ENCODE results near the gene TIMP2.

The TIMP2 gene

DNA sequence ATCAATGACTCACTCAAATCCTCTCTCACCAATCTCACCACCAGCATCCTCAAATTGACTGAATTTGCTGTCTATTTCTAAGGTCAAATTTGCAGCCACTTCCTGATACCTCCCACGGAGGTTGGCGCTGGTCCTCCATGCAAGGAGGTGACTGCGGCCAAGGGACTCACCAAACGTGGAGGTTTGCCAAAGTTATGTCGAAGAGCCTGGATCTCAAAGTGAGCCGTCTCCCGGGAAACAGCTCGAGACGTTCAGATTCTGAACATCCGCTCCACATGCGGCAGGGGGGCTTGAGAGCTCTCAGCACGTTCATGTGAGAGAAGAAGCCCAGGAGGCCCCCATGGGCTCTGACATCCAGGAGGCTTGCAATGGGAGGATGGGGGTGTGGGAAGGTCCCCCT lies 31.9 kb upstream of the TIMP2 start:
- Histone ChIP-seq H3K9me3 (ENCODE audit: control insufficient read depth, low read length) (no peaks in the 10 kb centered on the region), H3K4me1 (ENCODE audit: control insufficient read depth, insufficient read depth, low read length, poor library complexity, severe bottlenecking) (no peaks in the 10 kb centered on the region)

GRCh38 chr17:78956254-78956653 lies 31.1 kb upstream of the TIMP2 start:
- no peaks in the 10 kb centered on the region for H3K27me3 ChIP-seq (replicated peaks; ENCODE audit: control insufficient read depth, insufficient read depth, low read length, poor library complexity, severe bottlenecking)
- no peak overlapping the region for H3K27ac ChIP-seq (ENCODE audit: insufficient read depth, low read length, poor library complexity, severe bottlenecking)
- no peaks in the 10 kb centered on the region for H3K9me3 ChIP-seq (ENCODE audit: control insufficient read depth, low read length)
- DNase-seq, result no peak
- no peaks in the 10 kb centered on the region for H3K36me3 ChIP-seq (ENCODE audit: control insufficient read depth, insufficient read depth, low read length)
- no peaks in the 10 kb centered on the region for H3K4me1 ChIP-seq (ENCODE audit: control insufficient read depth, insufficient read depth, low read length, poor library complexity, severe bottlenecking)
- no peak overlapping the region for H3K4me3 ChIP-seq (ENCODE audit: insufficient read depth, low read depth, low read length, poor library complexity, severe bottlenecking)

More for the DNA sequence above, 31.9 kb upstream of the TIMP2 start:
- H3K36me3 ChIP-seq (ENCODE audit: control insufficient read depth, insufficient read depth, low read length), result no peaks in the 10 kb centered on the region
- H3K4me3 ChIP-seq (ENCODE audit: insufficient read depth, low read depth, low read length, poor library complexity, severe bottlenecking), result no peak overlapping the region
- DNase-seq, result no peak
- H3K27me3 ChIP-seq (replicated peaks; ENCODE audit: control insufficient read depth, insufficient read depth, low read length, poor library complexity, severe bottlenecking), result no peaks in the 10 kb centered on the region
- H3K27ac ChIP-seq (ENCODE audit: insufficient read depth, low read length, poor library complexity, severe bottlenecking), result no peak overlapping the region

DNA sequence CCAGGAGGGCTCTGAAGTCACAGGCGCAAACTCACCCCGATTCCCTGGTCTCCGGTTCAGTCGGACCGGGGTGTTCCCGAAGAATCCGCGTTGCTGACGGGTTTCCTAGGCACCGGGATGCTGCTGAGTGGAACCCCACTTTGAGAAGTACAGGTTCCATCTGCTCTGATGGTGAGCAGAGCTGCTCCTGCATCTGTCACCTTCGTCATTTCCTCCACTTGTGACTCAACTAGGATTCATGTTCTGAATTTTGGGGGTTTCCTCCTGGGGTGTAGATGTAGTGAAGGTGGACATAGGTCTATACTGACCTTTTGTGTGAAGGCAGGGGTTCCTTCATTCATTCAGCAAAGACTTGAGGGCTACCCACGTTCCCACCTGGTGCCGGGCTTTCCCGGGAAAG lies 29.5 kb upstream of the TIMP2 start:
- H3K4me3 ChIP-seq (ENCODE audit: insufficient read depth, low read depth, low read length, poor library complexity, severe bottlenecking), result no peak overlapping the region
- H3K36me3 ChIP-seq (ENCODE audit: control insufficient read depth, insufficient read depth, low read length), result no peaks in the 10 kb centered on the region
- no peaks in the 10 kb centered on the region for H3K4me1 ChIP-seq (ENCODE audit: control insufficient read depth, insufficient read depth, low read length, poor library complexity, severe bottlenecking)
- H3K27me3 ChIP-seq (replicated peaks; ENCODE audit: control insufficient read depth, insufficient read depth, low read length, poor library complexity, severe bottlenecking), result no peaks in the 10 kb centered on the region
- DNase-seq, result no peak
- peaks cover 5% of the 10 kb centered on the region for H3K9me3 ChIP-seq (ENCODE audit: control insufficient read depth, low read length)
- H3K27ac ChIP-seq (ENCODE audit: insufficient read depth, low read length, poor library complexity, severe bottlenecking), result no peak overlapping the region

DNA sequence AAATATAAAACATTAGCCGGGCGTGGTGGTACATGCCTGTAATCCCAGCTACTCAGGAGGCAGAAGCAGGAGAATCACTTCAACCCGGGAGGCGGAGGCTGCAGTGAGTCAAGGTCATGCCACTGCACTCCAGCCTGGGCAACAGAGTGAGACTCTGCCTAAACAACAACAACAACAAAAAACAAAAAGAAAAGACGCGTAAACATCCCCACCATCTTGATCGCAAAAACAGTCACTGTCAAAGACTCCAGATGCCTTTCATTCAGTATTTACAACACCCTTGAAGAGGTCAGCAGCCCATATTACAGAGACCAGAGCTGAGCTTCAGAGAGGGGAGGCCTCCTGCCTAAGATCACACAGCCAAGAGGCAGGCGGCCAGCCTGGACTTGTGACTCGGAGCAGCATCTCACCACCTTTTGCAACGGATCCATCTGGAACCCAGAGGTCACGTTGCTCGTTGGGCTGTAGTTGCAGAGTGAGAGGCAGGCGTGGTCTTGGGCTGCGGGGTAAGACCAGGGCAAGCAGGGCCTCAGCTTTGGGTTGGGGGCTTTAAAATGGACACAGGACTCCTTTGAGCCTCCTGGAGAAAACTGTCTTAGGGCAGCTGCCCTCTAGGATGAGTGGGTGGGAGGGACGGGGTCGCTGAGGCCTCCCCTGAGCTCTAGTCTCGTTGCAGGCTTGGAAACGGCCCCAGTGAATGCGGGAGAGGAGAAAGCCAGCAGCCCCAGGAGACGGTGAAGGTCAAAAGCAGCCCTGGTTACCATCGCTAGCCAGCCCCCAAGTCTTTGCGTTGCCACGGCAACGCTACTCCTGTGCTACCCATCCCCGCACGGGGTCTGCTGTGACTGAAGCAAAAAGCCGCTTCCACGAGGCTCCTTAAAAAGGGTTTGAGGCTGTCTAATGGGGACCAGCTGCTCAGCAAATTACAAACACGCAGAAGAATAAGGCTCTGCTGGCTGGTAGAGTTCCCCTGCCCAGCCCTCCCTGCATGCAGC lies 28.5 kb upstream of the TIMP2 start:
- no peaks in the 10 kb centered on the region for H3K27me3 ChIP-seq (replicated peaks; ENCODE audit: control insufficient read depth, insufficient read depth, low read length, poor library complexity, severe bottlenecking)
- H3K4me3 ChIP-seq (ENCODE audit: insufficient read depth, low read depth, low read length, poor library complexity, severe bottlenecking), result no peak overlapping the region

GRCh38 chr17:78952706-78953105 lies 27.5 kb upstream of the TIMP2 start:
- Histone ChIP-seq H3K27ac (ENCODE audit: insufficient read depth, low read length, poor library complexity, severe bottlenecking) (no peak overlapping the region), H3K4me3 (ENCODE audit: insufficient read depth, low read depth, low read length, poor library complexity, severe bottlenecking) (no peak overlapping the region), H3K4me1 (ENCODE audit: control insufficient read depth, insufficient read depth, low read length, poor library complexity, severe bottlenecking) (no peaks in the 10 kb centered on the region), H3K9me3 (ENCODE audit: control insufficient read depth, low read length) (peaks cover 5% of the 10 kb centered on the region), H3K36me3 (ENCODE audit: control insufficient read depth, insufficient read depth, low read length) (no peaks in the 10 kb centered on the region), H3K27me3 (replicated peaks; ENCODE audit: control insufficient read depth, insufficient read depth, low read length, poor library complexity, severe bottlenecking) (no peaks in the 10 kb centered on the region)
- no peak for DNase-seq

More for the DNA sequence above, 28.5 kb upstream of the TIMP2 start:
- H3K27ac ChIP-seq (ENCODE audit: insufficient read depth, low read length, poor library complexity, severe bottlenecking), result no peak overlapping the region
- DNase-seq, result no peak
- H3K36me3 ChIP-seq (ENCODE audit: control insufficient read depth, insufficient read depth, low read length), result no peaks in the 10 kb centered on the region
- no peaks in the 10 kb centered on the region for H3K4me1 ChIP-seq (ENCODE audit: control insufficient read depth, insufficient read depth, low read length, poor library complexity, severe bottlenecking)
- H3K9me3 ChIP-seq (ENCODE audit: control insufficient read depth, low read length), result peaks cover 5% of the 10 kb centered on the region

DNA sequence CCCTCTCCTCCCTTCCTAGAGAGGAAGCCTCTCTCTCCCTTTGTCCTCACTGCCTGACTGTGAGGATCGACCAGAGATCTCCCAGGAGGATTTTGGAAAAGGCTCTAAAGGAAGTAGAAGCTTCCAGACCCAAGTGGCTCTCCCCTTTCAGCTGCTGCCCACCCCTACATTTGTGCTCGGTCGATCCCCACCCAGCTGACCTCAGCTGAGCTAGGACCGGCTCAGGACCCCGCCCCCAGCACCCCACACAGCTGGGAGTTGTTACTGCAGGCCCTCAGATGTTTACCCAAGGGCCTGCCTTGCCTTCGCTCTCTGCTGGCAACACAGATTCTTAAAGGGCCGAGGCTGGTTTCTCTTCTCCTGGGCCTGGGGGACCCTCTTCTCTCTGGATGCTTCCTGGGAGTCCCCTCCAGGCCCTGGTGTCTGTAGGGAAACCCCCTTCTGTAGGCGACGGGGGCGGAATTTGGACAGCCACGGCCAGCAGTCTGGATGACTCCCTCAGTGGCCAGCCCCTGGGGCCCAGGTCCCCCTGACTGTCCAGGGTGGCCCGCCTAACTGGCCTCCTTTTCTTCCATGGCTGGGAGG lies 26.9 kb upstream of the TIMP2 start:
- peaks cover 5% of the 10 kb centered on the region for H3K9me3 ChIP-seq (ENCODE audit: control insufficient read depth, low read length)
- no peak for DNase-seq
- no peaks in the 10 kb centered on the region for H3K27me3 ChIP-seq (replicated peaks; ENCODE audit: control insufficient read depth, insufficient read depth, low read length, poor library complexity, severe bottlenecking)
- H3K36me3 ChIP-seq (ENCODE audit: control insufficient read depth, insufficient read depth, low read length), result no peaks in the 10 kb centered on the region
- no peaks in the 10 kb centered on the region for H3K4me1 ChIP-seq (ENCODE audit: control insufficient read depth, insufficient read depth, low read length, poor library complexity, severe bottlenecking)
- no peak overlapping the region for H3K4me3 ChIP-seq (ENCODE audit: insufficient read depth, low read depth, low read length, poor library complexity, severe bottlenecking)
- no peak overlapping the region for H3K27ac ChIP-seq (ENCODE audit: insufficient read depth, low read length, poor library complexity, severe bottlenecking)

DNA sequence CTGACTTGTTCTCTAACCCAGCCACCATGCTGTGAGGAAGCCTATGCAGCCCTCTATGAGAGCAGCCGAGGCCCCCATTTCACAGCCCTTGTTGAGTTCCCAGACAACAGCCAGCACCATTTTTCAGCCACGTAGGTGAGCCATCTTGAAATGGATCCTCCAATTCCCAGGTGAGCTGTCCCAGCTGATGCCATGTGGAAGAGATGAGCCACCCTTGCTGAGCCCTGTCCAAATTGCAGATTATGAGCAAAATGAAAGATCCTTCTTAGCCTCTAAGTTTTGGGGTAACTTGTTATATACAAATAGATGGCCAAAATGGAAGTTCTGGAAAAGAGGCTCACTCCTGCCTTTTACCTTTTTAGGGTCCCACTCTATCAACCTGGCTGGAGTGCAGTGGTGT lies 25.7 kb upstream of the TIMP2 start:
- DNase-seq, result no peak
- H3K4me3 ChIP-seq (ENCODE audit: insufficient read depth, low read depth, low read length, poor library complexity, severe bottlenecking), result no peak overlapping the region
- no peak overlapping the region for H3K27ac ChIP-seq (ENCODE audit: insufficient read depth, low read length, poor library complexity, severe bottlenecking)
- peaks cover 5% of the 10 kb centered on the region for H3K9me3 ChIP-seq (ENCODE audit: control insufficient read depth, low read length)
- no peaks in the 10 kb centered on the region for H3K36me3 ChIP-seq (ENCODE audit: control insufficient read depth, insufficient read depth, low read length)
- H3K4me1 ChIP-seq (ENCODE audit: control insufficient read depth, insufficient read depth, low read length, poor library complexity, severe bottlenecking), result no peaks in the 10 kb centered on the region
- H3K27me3 ChIP-seq (replicated peaks; ENCODE audit: control insufficient read depth, insufficient read depth, low read length, poor library complexity, severe bottlenecking), result no peaks in the 10 kb centered on the region

- H3K27ac ChIP-seq (ENCODE audit: insufficient read depth, low read length, poor library complexity, severe bottlenecking), result no peak overlapping the region
- H3K4me3 ChIP-seq (ENCODE audit: insufficient read depth, low read depth, low read length, poor library complexity, severe bottlenecking), result no peak overlapping the region
- H3K36me3 ChIP-seq (ENCODE audit: control insufficient read depth, insufficient read depth, low read length), result no peaks in the 10 kb centered on the region
- no peaks in the 10 kb centered on the region for H3K4me1 ChIP-seq (ENCODE audit: control insufficient read depth, insufficient read depth, low read length, poor library complexity, severe bottlenecking)
- peaks cover 5% of the 10 kb centered on the region for H3K9me3 ChIP-seq (ENCODE audit: control insufficient read depth, low read length)
- no peaks in the 10 kb centered on the region for H3K27me3 ChIP-seq (replicated peaks; ENCODE audit: control insufficient read depth, insufficient read depth, low read length, poor library complexity, severe bottlenecking)
- no peak for DNase-seq
Observed at GRCh38 chr17:78947235-78948149, 22.3 kb upstream of the TIMP2 start.

GRCh38 chr17:78946631-78947030 lies 21.4 kb upstream of the TIMP2 start:
- no peak for DNase-seq
- Histone ChIP-seq H3K36me3 (ENCODE audit: control insufficient read depth, insufficient read depth, low read length) (no peaks in the 10 kb centered on the region), H3K27ac (ENCODE audit: insufficient read depth, low read length, poor library complexity, severe bottlenecking) (no peak overlapping the region), H3K27me3 (replicated peaks; ENCODE audit: control insufficient read depth, insufficient read depth, low read length, poor library complexity, severe bottlenecking) (no peaks in the 10 kb centered on the region), H3K4me3 (ENCODE audit: insufficient read depth, low read depth, low read length, poor library complexity, severe bottlenecking) (no peak overlapping the region), H3K4me1 (ENCODE audit: control insufficient read depth, insufficient read depth, low read length, poor library complexity, severe bottlenecking) (no peaks in the 10 kb centered on the region), H3K9me3 (ENCODE audit: control insufficient read depth, low read length) (peaks cover 5% of the 10 kb centered on the region)
